GM20431 (cell line): ENCODE data around the gene NELL1.

Source experiments
- in situ Hi-C: fragments of 300-500 bp; cut with MseI, MboI; formaldehyde crosslinking; loops from one replicate; pipeline ENCODE4 v1.15.0; 2020; ENCODE audit warnings: low sequenced_read_pairs; ENCODE audit not compliant: unreplicated experiment

NELL1 gene

GRCh38 chr11:20658135-20658534, 11.3 kb upstream of the NELL1 start:
- in situ Hi-C loops = no loop called here

- in situ Hi-C loops = no loop called here
Measured at GRCh38 chr11:20661445-20661844, 7.9 kb upstream of the NELL1 start.

GRCh38 chr11:20661850-20662249, 7.5 kb upstream of the NELL1 start:
- in situ Hi-C loops = no loop called here

GRCh38 chr11:20668131-20668809, 1.1 kb upstream of the NELL1 start:
- in situ Hi-C loops = no loop called here

GRCh38 chr11:20669820-20670684, 666 bp downstream of the NELL1 start:
- in situ Hi-C loops = no loop called here

- in situ Hi-C loops = no loop called here
Measured at GRCh38 chr11:20670932-20671403, 1.6 kb downstream of the NELL1 start.

- in situ Hi-C loops = no loop called here
Measured at GRCh38 chr11:20671856-20672546, 2.6 kb downstream of the NELL1 start.

- in situ Hi-C loops = no loop called here
Measured at GRCh38 chr11:20672575-20672974, 3.2 kb downstream of the NELL1 start.

GRCh38 chr11:20676658-20677057, 7.3 kb downstream of the NELL1 start:
- in situ Hi-C loops = no loop called here

- in situ Hi-C loops = no loop called here
Measured at GRCh38 chr11:20688761-20689160, 19.4 kb downstream of the NELL1 start.

GRCh38 chr11:20707876-20708275, 38.5 kb downstream of the NELL1 start:
- in situ Hi-C loops = no loop called here

- in situ Hi-C loops = no loop called here
Measured at GRCh38 chr11:20712912-20713311, 43.5 kb downstream of the NELL1 start.

- in situ Hi-C loops = no loop called here
Measured at GRCh38 chr11:20715464-20715863, 46.1 kb downstream of the NELL1 start.

- in situ Hi-C loops = no loop called here
Measured at GRCh38 chr11:20715931-20716330, 46.5 kb downstream of the NELL1 start.

GRCh38 chr11:20719821-20720220, 50.4 kb downstream of the NELL1 start:
- in situ Hi-C loops = no loop called here

- in situ Hi-C loops = no loop called here
Measured at GRCh38 chr11:20723366-20723765, 54.0 kb downstream of the NELL1 start.

GRCh38 chr11:20729597-20730105, 60.3 kb downstream of the NELL1 start:
- in situ Hi-C loops = no loop called here

- in situ Hi-C loops = no loop called here
Measured at GRCh38 chr11:20731676-20732215, 62.4 kb downstream of the NELL1 start.

- in situ Hi-C loops = no loop called here
Measured at GRCh38 chr11:20739107-20739506, 69.7 kb downstream of the NELL1 start.

- in situ Hi-C loops = no loop called here
Measured at GRCh38 chr11:20739577-20739976, 70.2 kb downstream of the NELL1 start.
